Small intestine (tissue), 7 donors: ENCODE measurements around the gene CYP27C1. TPM values are rescaled to one million over a fixed set of nuclear protein-coding genes. Genes with fewer than 3 reads are reported as not detected.

ENCODE experiments used
- DNase-seq, 2 donors: peaks; one replicate each; pipeline versions ENCODE4 v3.0.0 to v3.0.0-alpha.2; 2013
- FAIRE-seq: peaks from 2 replicates; lab custom pipeline; 2012; peaks lifted over from hg19 to GRCh38; lab: Jason Lieb, UNC
- H3K27ac ChIP-seq, 3 donors: one replicate each; pipeline ENCODE4 v1.5.1; 2013; ENCODE audit warnings: low read length in 2 of 3, mild to moderate bottlenecking in 2 of 3, control low read depth in 1 of 3, inconsistent platforms in 1 of 3, low read depth in 1 of 3, moderate library complexity in 1 of 3
- H3K27me3 ChIP-seq, 3 donors: one replicate each; pipeline ENCODE4 v1.6.1; 2013; ENCODE audit warnings: low read length in 3 of 3, inconsistent platforms in 1 of 3; ENCODE audit not compliant: control insufficient read depth in 3 of 3, insufficient read depth in 3 of 3
- H3K36me3 ChIP-seq, 3 donors: one replicate each; pipeline ENCODE4 v1.6.1; 2013; ENCODE audit warnings: low read length in 3 of 3, inconsistent platforms in 1 of 3, low read depth in 1 of 3, mild to moderate bottlenecking in 1 of 3, moderate library complexity in 1 of 3; ENCODE audit not compliant: control insufficient read depth in 3 of 3, insufficient read depth in 2 of 3
- H3K4me1 ChIP-seq, 3 donors: one replicate each; pipeline ENCODE4 v1.6.1; 2013; ENCODE audit warnings: low read length in 2 of 3, inconsistent platforms in 1 of 3, low read depth in 1 of 3, mild to moderate bottlenecking in 1 of 3, moderate library complexity in 1 of 3; ENCODE audit not compliant: control insufficient read depth in 3 of 3, insufficient read depth in 2 of 3
- H3K4me3 ChIP-seq, 3 donors: one replicate each; pipeline ENCODE4 v1.5.1; 2013; ENCODE audit warnings: low read length in 3 of 3, control low read depth in 1 of 3, inconsistent platforms in 1 of 3, low read depth in 1 of 3, mild to moderate bottlenecking in 1 of 3, moderate library complexity in 1 of 3
- H3K9me3 ChIP-seq, 2 donors: one replicate each; pipeline ENCODE4 v1.6.1; 2013; ENCODE audit warnings: low read depth in 1 of 2, low read length in 1 of 2; ENCODE audit not compliant: control insufficient read depth in 2 of 2, insufficient read depth in 1 of 2
- WGBS, 3 donors: extraction: QIAGEN DNeasy Blood & Tissue Kit; methylation state at CpG; one replicate each; pipeline ENCODE4 v1.1.7; 2013; 5-methylcytosine and 5-hydroxymethylcytosine counted together
- polyA plus RNA-seq, 4 donors: library from polyadenylated mRNA; stranded (reverse) in 3 of 4; unstranded in 1 of 4; fragments of 200-250 nt in 3 of 4; fragments of 120-200 nt in 1 of 4; gene quantifications; one replicate each; pipeline versions ENCODE4 v1.2.1 to v1.2.3, GENCODE V29; 2013
- donor health status: healthy with polysubstance abuse.
- donor health status: control.
- donor health status: control.
- donor health status: Bipolar disorder and iron deficiency.
- donor health status: healthy.

The CYP27C1 gene
- polyA plus RNA-seq, 4 donors = 0.24 to 1.2 TPM; not detected in 2

GRCh38 chr2:127187081-127187775 is 32.9 kb downstream of the CYP27C1 start:
- H3K4me1 ChIP-seq = no peaks in the 10 kb centered on the region
- H3K4me3 ChIP-seq = no peak overlapping the region
- no peak overlapping the region for H3K27ac ChIP-seq
- WGBS, 3 donors = 81 to 86% (median 83%) methylated on average over 17 of the region's 17 CpGs
- H3K9me3 ChIP-seq = no peaks in the 10 kb centered on the region
- H3K36me3 ChIP-seq = peaks cover 0 to 3% (median 0%) of the 10 kb centered on the region in 3 donors
- peaks cover 0 to 3% (median 0%) of the 10 kb centered on the region in 3 donors for H3K27me3 ChIP-seq
- DNase-seq (no peak), FAIRE-seq (no peak)

- no peak for DNase-seq
- no peak for FAIRE-seq
- Histone ChIP-seq H3K9me3 (no peaks in the 10 kb centered on the region), H3K4me1 (no peaks in the 10 kb centered on the region), H3K27me3 (peaks cover 0 to 3% (median 0%) of the 10 kb centered on the region in 3 donors), H3K36me3 (no peaks in the 10 kb centered on the region), H3K4me3 (no peak overlapping the region), H3K27ac (no peak overlapping the region)
- WGBS, 3 donors = 58 to 64% (median 62%) methylated on average over 4 of the region's 4 CpGs
Observed at GRCh38 chr2:127185705-127186104, 34.4 kb downstream of the CYP27C1 start.

GRCh38 chr2:127185093-127185492 is 35.0 kb downstream of the CYP27C1 start:
- no peak for FAIRE-seq
- no peaks in the 10 kb centered on the region for H3K4me1 ChIP-seq
- no peaks in the 10 kb centered on the region for H3K36me3 ChIP-seq
- DNase-seq = no peak
- H3K4me3 ChIP-seq = no peak overlapping the region
- WGBS, 3 donors = 67 to 76% (median 68%) methylated on average over 9 of the region's 9 CpGs
- H3K9me3 ChIP-seq = no peaks in the 10 kb centered on the region
- peaks cover 0 to 3% (median 0%) of the 10 kb centered on the region in 3 donors for H3K27me3 ChIP-seq
- no peak overlapping the region for H3K27ac ChIP-seq

- Histone ChIP-seq H3K4me3 (no peak overlapping the region), H3K27ac (no peak overlapping the region), H3K4me1 (no peaks in the 10 kb centered on the region), H3K36me3 (no peaks in the 10 kb centered on the region), H3K27me3 (peaks cover 0 to 3% (median 0%) of the 10 kb centered on the region in 3 donors), H3K9me3 (no peaks in the 10 kb centered on the region)
- 69 to 78% (median 77%) methylated on average over 3 of the region's 3 CpGs for WGBS, 3 donors
- FAIRE-seq = no peak
- DNase-seq = no peak
Observed at GRCh38 chr2:127183771-127184170, 36.3 kb downstream of the CYP27C1 start.

- WGBS, 3 donors = 88 to 92% (median 91%) methylated on average over 9 to 10 of the region's 10 CpGs
- no peak overlapping the region for H3K27ac ChIP-seq
- no peaks in the 10 kb centered on the region for H3K9me3 ChIP-seq
- peaks cover 0 to 3% (median 0%) of the 10 kb centered on the region in 3 donors for H3K27me3 ChIP-seq
- FAIRE-seq = no peak
- H3K36me3 ChIP-seq = no peaks in the 10 kb centered on the region
- no peaks in the 10 kb centered on the region for H3K4me1 ChIP-seq
- no peak overlapping the region for H3K4me3 ChIP-seq
- no peak for DNase-seq
Observed at GRCh38 chr2:127182626-127183458, 37.3 kb downstream of the CYP27C1 start.

GRCh38 chr2:127181851-127182250 is 38.2 kb downstream of the CYP27C1 start:
- Histone ChIP-seq H3K9me3 (no peaks in the 10 kb centered on the region), H3K4me3 (no peak overlapping the region), H3K4me1 (peaks cover 0 to under 1% (median 0%) of the 10 kb centered on the region in 3 donors), H3K27me3 (no peaks in the 10 kb centered on the region), H3K27ac (no peak overlapping the region), H3K36me3 (no peaks in the 10 kb centered on the region)
- FAIRE-seq (no peak), DNase-seq (no peak)
- WGBS, 3 donors = 72 to 80% (median 77%) methylated on average over 4 of the region's 4 CpGs

- Histone ChIP-seq H3K4me1 (peaks cover 0 to 15% (median 0%) of the 10 kb centered on the region in 3 donors), H3K4me3 (no peak overlapping the region), H3K36me3 (no peaks in the 10 kb centered on the region), H3K9me3 (no peaks in the 10 kb centered on the region), H3K27ac (no peak overlapping the region), H3K27me3 (peaks cover 0 to 2% (median 0%) of the 10 kb centered on the region in 3 donors)
- FAIRE-seq (no peak), DNase-seq (no peak)
- WGBS, 3 donors = 72 to 76% (median 74%) methylated on average over 3 of the region's 3 CpGs
Observed at GRCh38 chr2:127179766-127180165, 40.3 kb downstream of the CYP27C1 start.

GRCh38 chr2:127177617-127178263 is 42.4 kb downstream of the CYP27C1 start:
- Histone ChIP-seq H3K27ac (no peak overlapping the region), H3K36me3 (no peaks in the 10 kb centered on the region), H3K4me1 (peaks cover 0 to 15% (median 0%) of the 10 kb centered on the region in 3 donors), H3K27me3 (peaks cover 0 to 2% (median 0%) of the 10 kb centered on the region in 3 donors), H3K9me3 (no peaks in the 10 kb centered on the region), H3K4me3 (no peak overlapping the region)
- DNase-seq (no peak), FAIRE-seq (no peak)
- WGBS, 3 donors = 86 to 91% (median 90%) methylated on average over 15 of the region's 15 CpGs
